Natural killer cell treated with Interleukin-12 subunit alpha and Interleukin-12 subunit beta and Interleukin-15 and Interleukin-18, amount 100 ng/mL, for 72 hours (primary cell): ENCODE data around the gene HLCS. TPM values are rescaled to one million over a fixed set of nuclear protein-coding genes. Genes with fewer than 3 reads are reported as not detected.
A peak's percentile ranks its signal among the peaks of the same experiment; 100 is the strongest.

ENCODE experiments used
- ATAC-seq, 2 donors: fragments of 150-1000 bp; cut with Tn5 transposase in 1 of 2; sonication (Bioruptor Pico), chemical (Tn5 transposase) in 1 of 2; 2 replicates each; pipeline ENCODE4 v1.10.0; 2021
- DNase-seq: peaks from one replicate; pipeline ENCODE4 v3.0.0; 2022; ENCODE audit warnings: low spot score
- H3K27ac Mint-ChIP-seq, 2 donors: 1 replicate in 1 of 2; 2 replicates in 1 of 2; pipeline ENCODE4 v1.8.0; 2022; ENCODE audit warnings: mixed read lengths in 2 of 2, mild to moderate bottlenecking in 1 of 2, moderate library complexity in 1 of 2
- H3K27me3 Mint-ChIP-seq, 2 donors: 1 replicate in 1 of 2; 2 replicates in 1 of 2; pipeline ENCODE4 v1.8.0; 2022; ENCODE audit warnings: mixed read lengths in 2 of 2
- H3K36me3 Mint-ChIP-seq: one replicate; pipeline ENCODE4 v1.8.0; 2022; ENCODE audit warnings: mixed read lengths
- H3K4me1 Mint-ChIP-seq, 2 donors: 1 replicate in 1 of 2; 2 replicates in 1 of 2; pipeline ENCODE4 v1.8.0; 2022; ENCODE audit warnings: low read depth in 2 of 2, mixed read lengths in 2 of 2, mild to moderate bottlenecking in 1 of 2
- H3K4me3 Mint-ChIP-seq: one replicate; pipeline ENCODE4 v1.8.0; 2022; ENCODE audit warnings: mixed read lengths
- H3K9me3 Mint-ChIP-seq: 2 replicates; pipeline ENCODE4 v1.8.0; 2022; ENCODE audit warnings: mixed read lengths
- total RNA-seq, 2 donors: library from RNA; stranded (reverse); gene quantifications; one replicate each; pipeline ENCODE4 v1.2.3, GENCODE V29; 2022

Gene HLCS
- total RNA-seq, 2 donors from 2014 or later: 16.1 to 30.7 TPM

DNA sequence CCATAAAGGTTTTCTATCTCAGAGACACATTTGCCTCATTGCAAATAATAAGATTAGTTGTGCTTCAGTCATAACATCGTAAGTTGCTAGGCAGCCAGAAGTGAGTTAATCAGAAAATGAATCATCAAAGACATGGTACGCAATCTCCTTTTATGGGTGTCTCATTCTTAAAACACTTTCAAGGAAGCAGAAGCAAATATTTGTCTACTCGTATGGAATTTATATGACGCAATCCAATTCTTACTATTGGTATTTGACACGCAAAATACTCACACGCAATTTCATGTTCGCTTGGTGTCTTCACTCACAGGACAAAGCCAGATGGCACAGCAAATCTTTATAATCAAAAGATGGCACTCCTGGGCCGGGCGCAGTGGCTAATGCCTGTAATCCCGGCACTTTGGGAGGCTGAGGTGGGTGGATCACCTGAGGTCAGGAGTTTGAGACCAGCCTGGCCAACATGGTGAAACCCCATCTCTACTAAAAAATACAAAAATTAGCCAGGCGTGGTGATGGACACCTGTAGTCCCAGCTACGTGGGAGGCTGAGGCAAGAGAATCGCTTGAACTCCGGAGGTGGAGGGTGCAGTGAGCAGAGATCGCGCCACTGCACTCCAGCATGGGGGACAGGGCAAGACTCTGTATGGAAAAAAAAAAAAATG lies 56.4 kb downstream of the HLCS start:
- peaks cover 13 to 17% of the 10 kb centered on the region in 2 donors for H3K4me1 Mint-ChIP-seq
- no peak overlapping the region for H3K4me3 Mint-ChIP-seq
- no peaks in the 10 kb centered on the region for H3K27me3 Mint-ChIP-seq
- H3K9me3 Mint-ChIP-seq: no peaks in the 10 kb centered on the region
- no peaks in the 10 kb centered on the region for H3K36me3 Mint-ChIP-seq
- H3K27ac Mint-ChIP-seq: peak overlapping the region; percentile 59 to 67
- DNase-seq: no peak
- ATAC-seq: peak in 1 of 2 donors; percentile 72

DNA sequence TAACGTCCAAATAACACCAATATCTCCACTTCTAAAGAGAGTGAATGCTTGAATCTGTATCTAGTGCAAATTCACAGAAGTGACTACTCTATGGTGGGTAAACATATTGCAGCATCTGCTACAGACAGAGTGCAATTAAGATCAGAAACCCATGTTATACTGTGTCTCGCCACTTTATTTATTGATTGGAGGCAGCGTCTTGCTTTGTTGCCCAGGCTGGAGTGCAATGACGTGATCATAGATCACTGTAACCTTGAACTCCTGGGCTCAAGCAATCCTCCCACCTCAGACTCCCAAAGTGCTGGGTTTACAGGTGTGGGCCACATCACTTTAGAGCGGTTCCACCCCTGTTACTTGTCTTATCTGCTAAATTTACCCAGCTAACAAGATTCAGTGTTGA lies 57.0 kb downstream of the HLCS start:
- Mint-ChIP-seq H3K9me3 (no peaks in the 10 kb centered on the region), H3K36me3 (no peaks in the 10 kb centered on the region), H3K27me3 (no peaks in the 10 kb centered on the region), H3K27ac (peak overlapping the region; percentile 59 to 67), H3K4me3 (no peak overlapping the region), H3K4me1 (peaks cover 17% of the 10 kb centered on the region in 2 donors)
- no peak for ATAC-seq
- DNase-seq: no peak

DNA sequence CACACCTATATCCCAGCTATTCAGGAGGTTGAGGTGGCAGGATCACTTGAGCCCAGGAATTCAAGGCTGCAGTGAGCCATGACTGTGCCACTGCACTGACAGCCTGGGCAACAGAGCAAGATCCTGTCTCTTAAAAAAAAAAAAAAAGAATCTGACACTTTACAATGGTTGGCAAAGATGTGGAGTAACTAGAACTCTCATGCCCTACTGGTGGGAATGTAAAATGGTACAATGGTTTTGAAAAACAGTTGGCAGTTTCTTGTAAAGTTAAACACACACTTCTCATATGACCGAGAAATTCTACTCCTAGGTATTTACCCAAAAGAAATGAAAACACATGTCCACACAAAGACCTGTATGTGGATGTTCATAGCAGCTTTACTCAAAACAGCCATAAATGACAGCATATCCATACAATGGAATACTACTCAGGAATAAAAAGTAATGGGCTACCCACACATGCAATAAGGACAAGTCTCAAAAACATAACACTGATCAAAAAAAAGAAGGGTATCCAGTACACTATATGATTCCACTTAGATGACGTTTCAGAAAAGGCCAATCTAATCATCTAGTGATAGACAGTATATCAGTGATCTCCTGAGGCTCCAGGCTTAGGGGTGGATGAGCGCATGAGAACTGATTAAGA lies 58.1 kb downstream of the HLCS start:
- Mint-ChIP-seq H3K27ac (no peak overlapping the region), H3K36me3 (no peaks in the 10 kb centered on the region), H3K4me1 (peaks cover 10 to 18% of the 10 kb centered on the region in 2 donors), H3K27me3 (no peaks in the 10 kb centered on the region), H3K4me3 (no peak overlapping the region), H3K9me3 (no peaks in the 10 kb centered on the region)
- ATAC-seq (no peak), DNase-seq (no peak)

DNA sequence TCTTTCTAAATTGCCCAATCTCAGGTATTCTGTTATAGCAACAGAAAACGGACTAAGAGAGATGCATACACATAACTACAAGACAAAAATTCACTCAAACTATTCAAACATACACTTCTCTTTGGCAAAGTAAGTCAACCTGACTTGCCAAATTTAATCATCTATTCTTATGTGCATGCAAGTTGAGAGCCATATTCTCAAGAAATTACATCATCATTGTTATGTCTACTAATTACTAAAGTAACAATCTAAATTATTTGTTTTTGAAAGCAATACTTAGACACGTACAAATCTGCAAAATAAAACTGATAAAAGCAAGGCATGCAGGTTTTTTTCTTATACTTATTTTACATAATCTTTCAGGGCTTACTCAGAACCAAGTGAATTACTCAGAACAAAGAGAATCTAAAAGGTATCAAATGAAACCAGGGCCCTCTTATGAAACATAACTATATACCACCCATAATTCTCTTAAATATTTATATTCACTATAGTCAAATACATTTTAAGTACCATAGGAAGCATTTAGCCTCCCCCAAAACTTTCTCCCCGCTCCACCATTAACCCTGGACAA lies 62.3 kb downstream of the HLCS start:
- ATAC-seq: no peak
- Mint-ChIP-seq H3K4me1 (peaks cover 12 to 20% of the 10 kb centered on the region in 2 donors), H3K9me3 (no peaks in the 10 kb centered on the region), H3K4me3 (peak overlapping the region; percentile 6), H3K27me3 (no peaks in the 10 kb centered on the region), H3K27ac (peak overlapping the region; percentile 14), H3K36me3 (no peaks in the 10 kb centered on the region)
- DNase-seq: no peak

DNA sequence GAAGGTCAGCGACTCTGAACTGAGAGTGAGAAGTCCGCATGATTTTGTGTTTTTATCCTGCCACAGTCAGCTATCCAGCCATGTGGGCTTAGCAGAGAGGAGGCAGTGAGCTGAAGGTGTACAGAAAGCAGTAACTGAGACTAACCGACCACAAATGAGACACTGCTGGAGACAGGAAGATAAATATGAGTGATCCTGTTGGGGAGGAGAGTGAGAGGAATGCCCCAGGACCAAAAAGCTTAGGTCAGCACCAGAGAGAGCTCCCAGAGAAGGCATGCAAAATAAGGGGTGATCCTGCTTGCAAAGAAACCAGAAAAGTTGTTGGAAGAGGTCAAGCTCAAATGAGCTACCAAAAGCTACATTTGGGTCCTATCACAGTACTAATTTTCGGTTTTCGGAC lies 63.7 kb downstream of the HLCS start:
- H3K4me1 Mint-ChIP-seq: peaks cover 12 to 20% of the 10 kb centered on the region in 2 donors
- DNase-seq: no peak
- peak overlapping the region in 1 of 2 donors; percentile 14 for H3K27ac Mint-ChIP-seq
- no peak overlapping the region for H3K4me3 Mint-ChIP-seq
- H3K36me3 Mint-ChIP-seq: no peaks in the 10 kb centered on the region
- no peaks in the 10 kb centered on the region for H3K27me3 Mint-ChIP-seq
- H3K9me3 Mint-ChIP-seq: no peaks in the 10 kb centered on the region
- peak in 1 of 2 donors; percentile 59 for ATAC-seq

DNA sequence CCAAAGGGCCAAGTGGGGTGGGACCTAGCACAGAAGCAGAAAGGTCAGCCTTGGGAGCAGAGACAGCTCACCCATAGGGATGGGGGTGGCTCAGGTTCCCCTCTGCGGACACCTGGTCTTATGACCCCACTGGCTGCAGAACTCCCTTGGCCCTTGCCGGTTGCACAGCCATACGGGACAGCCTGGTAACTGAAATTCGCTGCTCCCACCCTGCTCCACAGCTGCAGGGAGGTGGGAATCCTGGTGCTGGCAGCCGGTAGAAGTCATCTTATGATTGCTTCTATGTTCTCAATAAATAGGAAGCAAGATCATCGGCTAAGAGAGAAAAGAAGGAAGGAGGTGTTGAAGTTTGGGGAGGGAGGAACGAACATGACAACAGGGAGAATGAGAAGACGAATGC lies 64.1 kb downstream of the HLCS start:
- ATAC-seq: no peak
- Mint-ChIP-seq H3K27ac (peak overlapping the region in 1 of 2 donors; percentile 14), H3K9me3 (no peaks in the 10 kb centered on the region), H3K36me3 (peaks cover 2% of the 10 kb centered on the region), H3K27me3 (no peaks in the 10 kb centered on the region), H3K4me1 (peaks cover 12 to 20% of the 10 kb centered on the region in 2 donors), H3K4me3 (no peak overlapping the region)
- no peak for DNase-seq

DNA sequence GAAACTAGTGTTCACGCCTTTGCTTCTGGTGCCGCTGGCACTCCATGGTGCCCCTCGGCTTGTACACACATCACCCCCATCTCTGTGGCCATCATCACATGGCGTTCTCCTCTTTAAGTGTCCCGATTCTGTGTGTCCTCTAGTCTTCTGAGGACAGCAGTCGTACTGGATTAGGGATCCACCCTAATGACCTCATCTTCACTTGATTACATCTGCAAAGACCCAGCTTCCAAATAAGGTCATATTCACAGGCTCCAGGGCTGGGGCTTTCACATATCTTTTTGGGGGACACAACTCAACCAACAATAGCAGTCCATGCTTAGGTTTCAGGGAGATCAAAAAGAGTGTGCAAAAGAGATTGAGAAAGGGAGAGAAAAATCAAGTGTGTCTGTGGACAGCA lies 64.9 kb downstream of the HLCS start:
- peaks cover 12 to 20% of the 10 kb centered on the region in 2 donors for H3K4me1 Mint-ChIP-seq
- H3K27ac Mint-ChIP-seq: peak overlapping the region in 1 of 2 donors; percentile 8
- DNase-seq (no peak), ATAC-seq (no peak)
- no peaks in the 10 kb centered on the region for H3K27me3 Mint-ChIP-seq
- peaks cover 5% of the 10 kb centered on the region for H3K36me3 Mint-ChIP-seq
- no peaks in the 10 kb centered on the region for H3K9me3 Mint-ChIP-seq
- no peak overlapping the region for H3K4me3 Mint-ChIP-seq

DNA sequence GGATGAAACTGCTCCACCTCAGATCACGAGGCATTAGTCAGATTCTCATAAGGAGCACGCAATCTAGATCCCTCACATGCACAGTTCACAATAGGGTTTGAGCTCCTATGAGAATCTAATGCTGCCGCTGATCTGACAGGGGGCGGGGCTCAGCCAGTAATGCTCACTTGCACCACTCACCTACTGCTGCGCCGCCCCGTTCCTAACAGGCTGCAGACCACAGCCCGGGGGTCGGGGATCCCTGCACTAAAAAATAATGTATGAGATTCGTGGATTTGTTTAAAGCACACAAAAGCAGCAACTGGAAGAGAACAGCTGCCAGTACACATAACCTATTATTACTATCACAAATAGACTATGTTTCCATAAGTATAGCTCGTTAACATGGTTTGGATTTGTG lies 72.9 kb downstream of the HLCS start:
- Mint-ChIP-seq H3K4me1 (peaks cover 0 to 10% of the 10 kb centered on the region in 2 donors), H3K9me3 (no peaks in the 10 kb centered on the region), H3K36me3 (peaks cover 16% of the 10 kb centered on the region), H3K27me3 (no peaks in the 10 kb centered on the region), H3K27ac (no peak overlapping the region), H3K4me3 (no peak overlapping the region)
- no peak for ATAC-seq
- DNase-seq: no peak

DNA sequence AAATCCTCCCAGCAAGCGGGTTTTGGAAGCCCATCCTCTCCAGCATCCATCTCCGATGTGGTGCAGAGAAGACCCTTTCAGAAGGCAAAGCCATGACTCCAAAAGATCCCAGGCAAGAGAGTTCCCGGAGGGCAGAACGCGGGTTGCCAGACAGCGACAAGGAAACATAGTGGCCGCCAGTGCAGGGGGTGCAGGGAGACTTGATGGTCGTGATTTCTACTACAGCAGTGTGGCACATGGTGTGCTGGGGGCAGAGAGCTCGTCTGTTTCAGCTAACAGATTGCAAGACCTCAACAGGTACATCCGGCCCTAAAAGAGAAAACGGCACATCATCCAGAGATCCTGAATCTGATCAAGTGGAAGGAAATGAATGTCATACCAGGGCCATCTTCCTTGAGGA lies 74.3 kb downstream of the HLCS start:
- no peak for DNase-seq
- no peak overlapping the region for H3K27ac Mint-ChIP-seq
- no peak overlapping the region for H3K4me3 Mint-ChIP-seq
- H3K27me3 Mint-ChIP-seq: no peaks in the 10 kb centered on the region
- H3K4me1 Mint-ChIP-seq: peaks cover 0 to 10% of the 10 kb centered on the region in 2 donors
- peaks cover 12% of the 10 kb centered on the region for H3K36me3 Mint-ChIP-seq
- peak in 1 of 2 donors; percentile 32 for ATAC-seq
- no peaks in the 10 kb centered on the region for H3K9me3 Mint-ChIP-seq

DNA sequence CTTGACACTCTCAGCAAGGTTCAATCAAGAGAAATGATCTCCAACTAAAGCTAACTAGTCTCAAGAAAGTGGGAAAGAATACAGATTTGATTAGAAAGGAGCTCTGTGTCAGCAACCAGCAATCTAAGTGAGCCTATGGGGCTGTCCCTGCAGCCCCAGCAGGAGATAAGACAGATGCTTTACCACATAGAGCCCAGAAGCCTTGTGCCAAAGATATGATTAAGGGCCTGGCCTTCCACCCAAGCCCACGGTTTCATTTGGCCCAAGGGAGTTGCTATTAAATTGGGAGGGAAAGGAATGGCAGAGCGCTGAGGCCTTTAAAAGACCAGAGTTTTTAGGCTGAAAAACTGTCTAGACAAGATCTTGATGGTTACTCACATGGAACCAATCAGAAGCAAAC lies 74.8 kb downstream of the HLCS start:
- Mint-ChIP-seq H3K9me3 (no peaks in the 10 kb centered on the region), H3K4me3 (no peak overlapping the region)

DNA sequence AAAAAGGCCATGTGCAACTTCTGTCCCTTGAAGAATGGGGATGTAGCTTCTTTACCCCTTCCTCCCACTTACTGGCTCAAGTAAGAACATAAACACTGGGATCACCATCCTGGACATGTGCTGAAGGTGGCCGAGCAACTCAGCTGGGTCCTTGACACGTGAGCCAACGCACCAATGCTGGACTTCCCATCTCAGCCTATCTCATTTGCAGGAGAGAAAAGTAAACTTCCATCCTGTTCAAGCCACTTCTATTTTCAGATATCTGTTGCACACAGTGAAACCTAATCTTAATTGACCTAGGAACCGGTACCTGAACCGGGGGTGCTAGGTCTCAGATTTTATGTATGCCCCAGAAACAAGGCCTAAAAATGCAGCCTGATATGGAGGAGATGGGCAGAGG lies 75.3 kb downstream of the HLCS start:
- DNase-seq (no peak), ATAC-seq (no peak)
- Mint-ChIP-seq H3K9me3 (no peaks in the 10 kb centered on the region), H3K4me3 (no peak overlapping the region), H3K27me3 (no peaks in the 10 kb centered on the region), H3K4me1 (peaks cover 0 to 10% of the 10 kb centered on the region in 2 donors), H3K36me3 (peaks cover 6% of the 10 kb centered on the region), H3K27ac (no peak overlapping the region)

More for the DNA sequence above, 74.8 kb downstream of the HLCS start:
- Mint-ChIP-seq H3K36me3 (peaks cover 12% of the 10 kb centered on the region), H3K27ac (no peak overlapping the region), H3K27me3 (no peaks in the 10 kb centered on the region), H3K4me1 (peaks cover 0 to 10% of the 10 kb centered on the region in 2 donors)
- ATAC-seq (no peak), DNase-seq (no peak)

DNA sequence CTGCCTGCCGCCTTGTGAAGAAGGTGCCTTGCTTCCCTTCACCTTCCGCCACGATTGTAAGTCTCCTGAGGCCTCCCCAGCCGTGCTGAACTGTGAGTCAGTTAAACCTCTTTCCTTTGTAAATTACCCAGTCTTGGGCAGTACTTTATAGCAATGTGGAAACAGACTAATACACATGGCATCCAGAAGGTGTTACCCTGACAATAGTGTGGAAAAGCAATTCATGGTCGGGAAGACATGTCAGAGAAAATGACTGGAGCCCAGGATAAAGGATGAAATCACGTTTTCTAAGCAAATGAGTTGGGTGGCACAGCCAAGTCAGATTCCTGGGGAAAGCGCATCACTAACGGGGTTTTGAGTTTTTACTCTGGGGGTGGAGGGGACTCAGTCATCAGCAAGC lies 76.4 kb downstream of the HLCS start:
- no peaks in the 10 kb centered on the region for H3K27me3 Mint-ChIP-seq
- no peak overlapping the region for H3K4me3 Mint-ChIP-seq
- peaks cover 0 to 10% of the 10 kb centered on the region in 2 donors for H3K4me1 Mint-ChIP-seq
- peaks cover under 1% of the 10 kb centered on the region for H3K36me3 Mint-ChIP-seq
- DNase-seq (no peak), ATAC-seq (no peak)
- no peak overlapping the region for H3K27ac Mint-ChIP-seq
- no peaks in the 10 kb centered on the region for H3K9me3 Mint-ChIP-seq

DNA sequence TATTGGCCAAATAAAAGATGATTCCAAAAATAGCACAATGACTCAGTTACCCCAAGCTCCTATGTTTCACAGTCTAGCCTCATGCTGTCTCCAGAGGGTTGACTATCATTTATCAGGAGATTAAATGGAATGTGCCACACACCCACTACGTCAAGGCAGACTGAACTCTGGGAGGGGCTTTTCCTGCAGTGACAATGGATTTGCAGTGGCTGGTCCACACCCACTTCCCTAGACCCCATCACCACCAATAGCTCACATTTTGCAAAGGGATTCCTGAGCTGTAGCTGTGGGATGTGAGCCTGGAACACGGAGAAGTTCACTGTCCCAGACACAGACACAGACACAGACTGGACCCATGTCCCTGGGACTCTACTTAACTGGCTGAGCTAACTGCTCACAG lies 77.1 kb downstream of the HLCS start:
- no peaks in the 10 kb centered on the region for H3K9me3 Mint-ChIP-seq
- H3K36me3 Mint-ChIP-seq: peaks cover 4% of the 10 kb centered on the region
- no peaks in the 10 kb centered on the region for H3K27me3 Mint-ChIP-seq
- peaks cover 0 to 10% of the 10 kb centered on the region in 2 donors for H3K4me1 Mint-ChIP-seq
- H3K27ac Mint-ChIP-seq: no peak overlapping the region
- no peak overlapping the region for H3K4me3 Mint-ChIP-seq
- no peak for DNase-seq
- ATAC-seq: no peak

DNA sequence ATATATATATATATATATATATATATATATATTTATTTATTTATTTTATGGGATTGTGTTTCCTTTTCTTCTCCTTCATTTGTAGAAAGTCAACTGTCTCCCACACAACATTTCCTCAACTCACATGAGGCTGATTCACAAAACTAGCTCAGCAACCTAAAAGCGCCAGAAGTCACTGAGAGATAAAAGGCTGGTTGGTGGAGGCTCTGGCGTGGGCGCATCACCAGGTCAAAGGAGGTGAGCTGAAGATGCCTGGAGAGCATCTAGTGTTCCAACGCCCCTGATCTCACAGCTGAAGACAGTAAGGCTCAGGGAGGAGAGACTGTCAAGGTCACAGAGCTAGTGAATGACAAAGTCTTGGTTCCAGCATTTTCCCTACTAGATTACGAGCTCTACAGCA lies 78.0 kb downstream of the HLCS start:
- H3K4me3 Mint-ChIP-seq: no peak overlapping the region
- peaks cover 0 to 10% of the 10 kb centered on the region in 2 donors for H3K4me1 Mint-ChIP-seq
- no peaks in the 10 kb centered on the region for H3K27me3 Mint-ChIP-seq
- DNase-seq (no peak), ATAC-seq (no peak)
- no peak overlapping the region for H3K27ac Mint-ChIP-seq
- no peaks in the 10 kb centered on the region for H3K9me3 Mint-ChIP-seq
- H3K36me3 Mint-ChIP-seq: peaks cover 11% of the 10 kb centered on the region
